Activated CD8-positive, alpha-beta T cell treated with anti-CD3 and anti-CD28 coated beads, Interleukin-2, amount 10 ng/mL, durations not matched to agents 7 days and 5 days (primary cell): ENCODE measurements around the gene PNCK. TPM values are rescaled to one million over a fixed set of nuclear protein-coding genes. Genes with fewer than 3 reads are reported as not detected.

ENCODE experiments used
- ATAC-seq: fragments of 150-1000 bp; cut with Tn5 transposase; one replicate; pipeline ENCODE4 v1.10.0; 2021; ENCODE audit warnings: moderate library complexity
- CTCF ChIA-PET: fragments of 350-600 bp; sonication (Branson Sonifier 250); formaldehyde crosslinking; loops from one replicate; lab custom pipeline; 2021; ENCODE audit warnings: antibody characterized with exemption; lab: Charles Lee
- POLR2A ChIA-PET: fragments of 350-600 bp; sonication (Branson Sonifier 250); formaldehyde crosslinking; loops from one replicate; lab custom pipeline; 2021; ENCODE audit warnings: antibody characterized with exemption; lab: Charles Lee
- DNase-seq: peaks from one replicate; pipeline ENCODE4 v3.0.0-alpha.2; 2020
- H3K27ac Mint-ChIP-seq: one replicate; pipeline ENCODE4 v1.8.0; 2021; ENCODE audit warnings: mild to moderate bottlenecking, mixed read lengths
- H3K27me3 Mint-ChIP-seq: one replicate; pipeline ENCODE4 v1.8.0; 2021; ENCODE audit warnings: low read depth, mixed read lengths
- H3K36me3 Mint-ChIP-seq: one replicate; pipeline ENCODE4 v1.8.0; 2021; ENCODE audit warnings: low read depth, mixed read lengths
- H3K4me1 Mint-ChIP-seq: one replicate; pipeline ENCODE4 v1.8.0; 2021; ENCODE audit warnings: low read depth, mixed read lengths
- H3K4me3 Mint-ChIP-seq: one replicate; pipeline ENCODE4 v1.8.0; 2021; ENCODE audit warnings: mild to moderate bottlenecking, mixed read lengths
- H3K9me3 Mint-ChIP-seq: one replicate; pipeline ENCODE4 v1.8.0; 2022; ENCODE audit warnings: mixed read lengths; ENCODE audit not compliant: insufficient read depth
- total RNA-seq, 2 experiments: library from RNA; stranded (reverse); gene quantifications; one replicate each; pipeline ENCODE4 v1.2.3, GENCODE V29; 2021

PNCK gene
- total RNA-seq, 2 experiments from 2014 or later, result 0.16 to 0.58 TPM

- ChIA-PET POLR2A (no interaction called here), CTCF (interaction anchor here (1.1 to 2.1 kb wide), 4 partner anchors 60 to 126 kb away, joined by 3 to 6 read pairs (median 4); no protein-coding TSS in a partner anchor)
- Mint-ChIP-seq H3K4me1 (peaks cover 9% of the 10 kb centered on the region), H3K36me3 (no peaks in the 10 kb centered on the region), H3K9me3 (no peaks in the 10 kb centered on the region), H3K27me3 (peaks cover 19% of the 10 kb centered on the region), H3K27ac (no peak overlapping the region), H3K4me3 (no peak overlapping the region)
- DNase-seq, result no peak
- no peak for ATAC-seq
Measured at GRCh38 chrX:153665726-153666306, 7.8 kb downstream of the PNCK start.

GRCh38 chrX:153662266-153662665 is 11.3 kb downstream of the PNCK start:
- ChIA-PET POLR2A (no interaction called here), CTCF (interaction anchor here (0.9 to 3.4 kb wide), 12 partner anchors 10 to 630 kb away, joined by 3 to 17 read pairs (median 4); partner anchors contain the start of gene CCNQ)
- Mint-ChIP-seq H3K27ac (no peak overlapping the region), H3K36me3 (no peaks in the 10 kb centered on the region), H3K4me1 (no peaks in the 10 kb centered on the region), H3K27me3 (peaks cover 26% of the 10 kb centered on the region), H3K4me3 (peak overlapping the region; percentile 34), H3K9me3 (no peaks in the 10 kb centered on the region)
- ATAC-seq, result no peak
- peak; percentile 61 for DNase-seq

GRCh38 chrX:153659268-153659667 is 14.3 kb downstream of the PNCK start:
- ChIA-PET POLR2A (no interaction called here), CTCF (interaction anchor here (0.8 to 5.1 kb wide), 3 partner anchors 9 to 120 kb away, joined by 3 to 22 read pairs (median 3); no protein-coding TSS in a partner anchor)
- no peak for DNase-seq
- no peak overlapping the region for H3K4me3 Mint-ChIP-seq
- H3K4me1 Mint-ChIP-seq, result no peaks in the 10 kb centered on the region
- no peaks in the 10 kb centered on the region for H3K36me3 Mint-ChIP-seq
- peaks cover 20% of the 10 kb centered on the region for H3K27me3 Mint-ChIP-seq
- no peaks in the 10 kb centered on the region for H3K9me3 Mint-ChIP-seq
- no peak overlapping the region for H3K27ac Mint-ChIP-seq
- no peak for ATAC-seq

- POLR2A ChIA-PET, result no interaction called here
- Mint-ChIP-seq H3K4me3 (no peak overlapping the region), H3K4me1 (no peaks in the 10 kb centered on the region), H3K36me3 (no peaks in the 10 kb centered on the region), H3K27ac (no peak overlapping the region), H3K9me3 (no peaks in the 10 kb centered on the region), H3K27me3 (peaks cover 16% of the 10 kb centered on the region)
- CTCF ChIA-PET, result interaction anchor here (5.1 kb wide), 1 partner anchor 11 kb away, joined by 22 read pairs; no protein-coding TSS in a partner anchor
- DNase-seq, result no peak
- no peak for ATAC-seq
Measured at GRCh38 chrX:153657161-153657560, 16.5 kb downstream of the PNCK start.

- Mint-ChIP-seq H3K4me1 (no peaks in the 10 kb centered on the region), H3K27ac (no peak overlapping the region), H3K4me3 (no peak overlapping the region), H3K36me3 (no peaks in the 10 kb centered on the region), H3K27me3 (no peaks in the 10 kb centered on the region), H3K9me3 (no peaks in the 10 kb centered on the region)
- no peak for ATAC-seq
- DNase-seq, result no peak
- CTCF ChIA-PET, result interaction anchor here (1.2 kb wide), 1 partner anchor 99 kb away, joined by 5 read pairs; no protein-coding TSS in a partner anchor
- POLR2A ChIA-PET, result no interaction called here
Measured at GRCh38 chrX:153653556-153653955, 20.1 kb downstream of the PNCK start.

GRCh38 chrX:153651540-153652079 is 22.0 kb downstream of the PNCK start:
- H3K4me3 Mint-ChIP-seq, result no peak overlapping the region
- peaks cover 3% of the 10 kb centered on the region for H3K27me3 Mint-ChIP-seq
- H3K4me1 Mint-ChIP-seq, result no peaks in the 10 kb centered on the region
- no peaks in the 10 kb centered on the region for H3K36me3 Mint-ChIP-seq
- ATAC-seq, result peak; percentile 40
- no peaks in the 10 kb centered on the region for H3K9me3 Mint-ChIP-seq
- DNase-seq, result no peak
- ChIA-PET CTCF (interaction anchor here (0.9 to 1.6 kb wide), 3 partner anchors 10 to 97 kb away, joined by 3 to 4 read pairs (median 3); no protein-coding TSS in a partner anchor), POLR2A (no interaction called here)
- no peak overlapping the region for H3K27ac Mint-ChIP-seq

- no peak for DNase-seq
- no peak overlapping the region for H3K27ac Mint-ChIP-seq
- no peak overlapping the region for H3K4me3 Mint-ChIP-seq
- H3K36me3 Mint-ChIP-seq, result no peaks in the 10 kb centered on the region
- peaks cover 10% of the 10 kb centered on the region for H3K27me3 Mint-ChIP-seq
- no peak for ATAC-seq
- ChIA-PET CTCF (interaction anchor here (0.9 to 1.6 kb wide), 2 partner anchors 44 to 96 kb away, joined by 3 to 4 read pairs; no protein-coding TSS in a partner anchor), POLR2A (no interaction called here)
- H3K4me1 Mint-ChIP-seq, result no peaks in the 10 kb centered on the region
- H3K9me3 Mint-ChIP-seq, result no peaks in the 10 kb centered on the region
Measured at GRCh38 chrX:153650959-153651358, 22.7 kb downstream of the PNCK start.

GRCh38 chrX:153649915-153650782 is 23.5 kb downstream of the PNCK start:
- H3K36me3 Mint-ChIP-seq, result no peaks in the 10 kb centered on the region
- no peak for DNase-seq
- ChIA-PET POLR2A (no interaction called here), CTCF (interaction anchor here (0.7 to 3.4 kb wide), 8 partner anchors 12 to 111 kb away, joined by 3 to 16 read pairs (median 8); no protein-coding TSS in a partner anchor)
- ATAC-seq, result no peak
- H3K9me3 Mint-ChIP-seq, result no peaks in the 10 kb centered on the region
- no peak overlapping the region for H3K4me3 Mint-ChIP-seq
- peaks cover 17% of the 10 kb centered on the region for H3K27me3 Mint-ChIP-seq
- H3K4me1 Mint-ChIP-seq, result no peaks in the 10 kb centered on the region
- no peak overlapping the region for H3K27ac Mint-ChIP-seq

GRCh38 chrX:153649178-153649914 is 24.3 kb downstream of the PNCK start:
- DNase-seq (peak; percentile 44), ATAC-seq (peak; percentile 72)
- ChIA-PET POLR2A (no interaction called here), CTCF (interaction anchor here (1.0 to 3.4 kb wide), 6 partner anchors 13 to 110 kb away, joined by 3 to 16 read pairs (median 12); no protein-coding TSS in a partner anchor)
- Mint-ChIP-seq H3K27me3 (peaks cover 24% of the 10 kb centered on the region), H3K9me3 (no peaks in the 10 kb centered on the region), H3K4me3 (no peak overlapping the region), H3K4me1 (no peaks in the 10 kb centered on the region), H3K27ac (no peak overlapping the region), H3K36me3 (no peaks in the 10 kb centered on the region)

- ATAC-seq (no peak), DNase-seq (no peak)
- H3K27ac Mint-ChIP-seq, result no peak overlapping the region
- POLR2A ChIA-PET, result no interaction called here
- peaks cover 25% of the 10 kb centered on the region for H3K27me3 Mint-ChIP-seq
- no peak overlapping the region for H3K4me3 Mint-ChIP-seq
- no peaks in the 10 kb centered on the region for H3K9me3 Mint-ChIP-seq
- CTCF ChIA-PET, result interaction anchor here (1.0 to 3.4 kb wide), 5 partner anchors 14 to 109 kb away, joined by 5 to 16 read pairs (median 13); no protein-coding TSS in a partner anchor
- H3K36me3 Mint-ChIP-seq, result no peaks in the 10 kb centered on the region
- no peaks in the 10 kb centered on the region for H3K4me1 Mint-ChIP-seq
Measured at GRCh38 chrX:153648358-153649177, 25.0 kb downstream of the PNCK start.
